HuH-7 (cell line): ENCODE results near the gene ADO.

Source experiments
- DNase-seq: peaks from one replicate; pipeline ENCODE4 v3.0.0; 2011; ENCODE audit warnings: low spot score

ADO gene

DNA sequence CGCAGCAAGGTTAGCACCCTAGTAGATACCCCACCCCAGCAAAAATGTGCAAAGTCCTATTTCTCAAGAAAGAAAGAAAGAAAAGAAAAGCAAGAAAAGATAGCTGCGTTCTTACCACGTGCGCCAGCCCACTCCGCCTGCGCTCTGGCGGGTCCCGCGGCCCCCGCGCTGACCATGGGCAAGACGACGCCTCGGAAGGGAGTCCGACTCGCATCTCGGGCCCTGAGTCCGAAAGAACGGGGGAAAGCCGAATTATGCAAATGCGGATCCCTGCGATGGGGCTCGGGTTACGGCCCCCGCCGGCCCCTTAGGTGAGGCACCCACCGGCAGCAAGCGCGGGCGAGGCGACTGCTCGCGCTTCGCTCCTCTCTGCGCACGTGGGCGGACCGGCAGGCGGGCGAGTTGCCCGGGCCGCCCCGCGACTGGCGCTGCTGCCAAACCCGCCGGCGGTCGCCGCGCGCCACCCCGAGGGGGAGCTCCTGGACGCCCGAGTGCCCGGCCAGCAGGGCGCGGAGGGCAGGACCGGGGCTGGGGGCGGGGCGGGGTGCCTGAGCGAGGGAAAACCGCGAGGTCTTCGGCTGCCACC, 14.0 kb downstream of the ADO start:
- DNase-seq: no peak

DNA sequence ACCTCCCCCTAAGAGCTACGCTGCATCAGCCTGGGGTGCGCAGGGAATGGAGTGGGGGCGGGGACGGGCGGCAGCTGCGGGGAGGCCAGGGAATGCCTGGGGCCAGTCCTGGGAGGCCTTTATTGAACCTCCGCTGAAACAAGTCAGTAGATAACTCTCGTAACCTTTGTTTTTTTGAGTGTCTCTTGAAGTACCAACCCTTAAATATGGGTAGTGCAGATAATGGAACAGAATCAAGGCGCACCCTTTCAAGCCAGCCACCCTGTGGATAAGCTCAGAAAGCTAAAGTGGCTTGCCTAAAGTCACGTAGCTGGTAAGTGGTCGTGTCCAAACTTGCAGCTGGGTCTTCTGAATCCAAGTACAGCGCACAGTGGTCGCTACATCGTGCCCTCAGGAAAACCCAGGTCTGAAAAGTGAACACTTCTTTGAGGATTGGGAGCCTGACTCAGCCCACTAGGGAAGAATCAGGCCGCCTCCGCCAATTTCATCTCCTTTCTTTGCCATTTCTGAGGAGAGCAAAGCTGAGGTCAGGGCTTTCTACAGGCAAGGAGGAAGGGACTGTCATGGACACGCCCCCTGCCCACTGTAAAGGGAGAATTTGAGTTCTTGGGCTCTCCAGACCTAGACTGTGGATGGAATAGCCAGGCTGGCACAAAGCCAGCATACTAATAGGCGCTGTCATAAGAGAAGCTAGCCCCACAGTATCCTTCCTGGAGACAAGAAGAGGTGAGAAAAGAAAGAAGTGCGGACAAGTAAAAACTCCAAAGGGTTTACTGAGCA, 14.8 kb downstream of the ADO start:
- DNase-seq: no peak

DNA sequence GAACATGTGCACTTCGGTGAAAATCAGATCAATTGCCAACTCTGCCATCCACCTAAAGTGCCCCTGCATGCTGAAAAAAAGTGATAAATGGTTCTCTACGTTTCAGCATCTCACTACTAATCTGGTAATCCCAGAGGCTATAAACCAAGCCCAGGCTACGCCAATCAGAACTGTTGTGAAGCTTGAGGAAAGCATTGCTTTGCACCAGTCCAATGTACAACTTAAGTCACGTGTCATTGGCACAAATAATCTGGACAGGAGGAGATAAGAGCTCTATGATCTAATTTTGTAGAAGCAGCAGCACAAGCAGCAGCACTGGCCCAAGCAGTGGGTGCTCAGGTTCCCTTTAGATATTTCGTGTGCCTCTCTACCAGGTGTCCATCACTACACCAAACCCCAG, 16.1 kb downstream of the ADO start:
- DNase-seq: no peak

DNA sequence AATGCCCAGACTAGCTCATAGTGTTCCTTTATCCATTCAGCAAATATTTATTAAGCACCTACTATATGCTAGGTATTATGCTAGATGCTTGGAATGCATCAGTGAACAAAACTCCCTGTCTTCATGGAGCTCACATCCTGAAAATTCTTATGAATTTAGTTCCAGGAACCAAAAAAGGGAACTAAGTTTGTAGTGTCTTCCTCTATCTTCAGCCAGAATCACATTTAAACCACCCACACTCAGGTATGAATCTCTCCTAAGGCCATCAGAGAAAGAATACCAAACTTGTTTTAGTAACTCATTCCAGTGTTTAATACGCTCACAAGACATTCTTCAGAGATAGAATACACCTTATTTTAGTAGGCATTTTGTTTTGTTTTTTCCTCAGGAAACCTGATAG, 21.8 kb downstream of the ADO start:
- DNase-seq: no peak

DNA sequence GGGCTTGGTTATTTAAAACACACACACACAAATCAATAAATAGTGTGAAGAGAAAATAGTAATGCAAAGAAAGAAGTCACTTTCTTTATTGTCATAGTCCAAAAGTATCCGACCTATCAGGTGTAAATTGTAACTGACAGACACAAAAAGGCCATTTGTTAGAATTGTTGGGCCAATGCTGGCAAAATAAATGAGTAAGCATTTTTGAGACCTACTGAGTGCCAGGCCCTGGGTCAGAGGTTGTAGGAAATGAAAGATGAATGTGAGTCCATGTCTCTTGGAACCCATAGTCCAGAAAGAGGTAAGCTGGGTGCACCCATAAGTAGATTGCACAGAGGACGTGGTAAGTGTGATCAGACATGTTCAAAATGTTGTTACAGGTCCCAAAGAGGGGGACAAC, 25.1 kb downstream of the ADO start:
- DNase-seq: no peak

DNA sequence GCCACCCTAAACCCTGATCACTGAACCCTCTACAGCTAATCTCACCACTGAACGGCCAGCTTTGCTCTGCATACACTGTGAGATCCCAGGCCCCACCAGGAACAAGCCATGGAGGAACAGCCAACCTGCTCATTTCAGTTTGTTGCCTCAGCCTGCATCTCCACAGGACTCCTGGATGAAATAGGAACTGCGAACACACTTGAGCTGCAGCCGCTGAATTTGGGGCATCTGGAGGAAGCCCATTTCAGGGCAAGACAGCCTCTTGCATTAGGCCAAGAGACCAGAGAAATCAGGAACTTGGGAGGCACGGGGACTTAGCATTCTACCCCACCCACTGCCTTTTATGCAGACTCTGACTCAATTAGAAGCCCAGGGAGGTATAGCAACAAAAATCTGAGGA, 26.2 kb downstream of the ADO start:
- DNase-seq: no peak

DNA sequence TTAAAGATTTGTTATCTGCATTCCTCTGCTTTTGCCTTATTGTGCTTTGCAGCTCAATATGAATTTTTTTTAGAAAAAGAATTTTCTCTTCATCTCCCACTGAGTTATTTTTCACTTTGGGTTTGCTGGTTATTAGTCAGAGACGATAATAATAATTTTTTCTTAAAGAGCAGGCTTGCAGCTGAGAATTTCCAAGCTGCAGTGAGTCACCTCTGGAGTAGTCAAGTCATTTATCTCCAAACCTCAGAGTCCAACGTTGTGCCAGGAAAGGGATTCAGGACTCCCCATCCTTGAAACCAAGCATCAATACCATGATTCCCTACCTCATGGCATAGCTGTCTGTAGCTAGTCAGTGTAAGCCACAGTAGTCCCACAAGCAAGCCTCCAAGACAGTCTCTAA, 26.8 kb downstream of the ADO start:
- no peak for DNase-seq

DNA sequence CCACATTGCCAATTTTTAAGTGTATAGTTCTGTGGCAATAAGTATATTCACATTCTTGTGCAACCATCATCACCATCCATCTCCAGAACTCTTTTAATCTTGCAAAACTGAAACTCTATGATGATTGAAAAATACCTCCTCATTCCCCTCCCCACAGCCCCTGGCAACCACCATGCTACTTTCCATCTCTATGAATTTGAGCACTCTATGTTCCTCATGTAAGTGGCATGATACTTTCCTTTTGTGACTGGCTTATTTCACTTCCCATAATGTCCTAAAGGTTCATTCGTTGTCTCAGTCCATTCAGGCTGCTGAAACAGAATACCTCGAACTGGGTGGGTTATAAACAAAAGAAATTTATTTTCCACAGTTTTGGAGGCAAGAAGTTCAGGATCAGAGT, 35.1 kb downstream of the ADO start:
- DNase-seq: no peak

DNA sequence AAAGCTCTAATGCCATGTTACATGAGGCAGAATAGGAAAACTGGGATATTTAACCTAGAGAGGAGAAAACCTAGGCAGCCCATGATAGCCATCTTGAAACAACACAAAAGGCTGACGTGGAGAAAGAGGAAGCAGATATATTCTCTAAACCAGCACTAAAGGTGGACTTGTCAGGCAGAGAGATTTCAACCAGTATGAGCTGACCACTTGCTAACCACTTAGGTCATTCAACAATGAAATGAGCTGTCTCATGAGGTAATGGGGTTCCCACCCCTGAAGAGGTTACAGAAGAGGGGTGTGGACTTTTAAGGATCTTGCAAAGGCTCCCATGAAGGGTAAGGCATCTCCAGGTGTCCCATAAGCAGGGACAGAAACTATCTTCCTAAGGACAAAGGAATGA, 38.5 kb downstream of the ADO start:
- no peak for DNase-seq

DNA sequence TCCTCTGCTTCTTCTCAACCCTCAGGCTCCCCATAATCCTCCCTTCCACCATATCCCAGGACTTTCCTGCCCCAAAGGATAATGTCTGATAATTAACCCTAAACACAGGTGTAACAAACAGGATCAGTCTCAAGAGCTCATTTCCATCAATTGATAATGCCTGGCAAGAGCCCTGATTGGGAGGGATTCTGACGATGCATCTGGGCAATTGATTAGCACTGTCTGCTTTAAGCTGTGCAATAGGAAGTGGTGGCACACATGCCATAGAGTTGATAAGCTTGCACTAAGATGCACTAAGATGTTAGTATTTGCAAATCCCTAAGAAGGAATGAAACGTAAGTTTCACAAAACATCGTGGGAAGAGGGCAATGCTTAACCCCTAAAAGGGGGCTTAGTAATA, 39.1 kb downstream of the ADO start:
- no peak for DNase-seq

DNA sequence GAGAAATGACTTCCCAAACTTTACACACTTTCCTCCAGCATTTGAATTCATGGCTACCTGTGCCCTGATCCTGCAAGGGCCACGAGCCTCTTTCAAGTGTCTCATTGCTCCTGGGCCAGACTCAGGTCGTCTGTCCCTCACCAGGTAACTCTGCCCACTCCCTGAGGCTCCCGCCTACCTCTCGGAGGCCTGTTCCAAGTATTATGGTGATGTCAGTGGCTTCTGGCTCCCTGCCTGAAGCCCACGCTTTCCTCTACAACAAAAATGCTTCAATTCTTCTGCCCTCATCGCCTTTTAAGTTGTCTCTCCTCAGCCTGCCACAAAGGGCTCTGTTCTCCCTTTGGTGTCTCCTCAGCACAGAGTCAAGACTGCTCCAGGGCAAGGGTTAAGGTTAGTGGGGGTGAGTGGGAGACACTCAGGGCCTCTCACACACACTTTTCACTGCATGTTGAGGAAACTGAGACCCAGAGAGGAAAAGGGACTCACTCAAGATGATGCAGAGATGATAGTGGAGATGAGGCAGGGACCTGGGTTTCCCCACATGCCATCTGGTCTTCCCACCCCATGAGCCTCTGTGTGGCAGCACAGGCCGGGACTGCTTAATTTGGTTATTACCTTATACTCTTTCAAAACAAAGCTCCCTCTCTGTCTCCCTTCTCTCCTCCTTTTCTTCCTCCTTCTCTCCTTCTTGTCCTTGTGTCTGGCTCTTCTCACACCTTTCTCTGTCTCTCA, 39.9 kb downstream of the ADO start:
- no peak for DNase-seq

DNA sequence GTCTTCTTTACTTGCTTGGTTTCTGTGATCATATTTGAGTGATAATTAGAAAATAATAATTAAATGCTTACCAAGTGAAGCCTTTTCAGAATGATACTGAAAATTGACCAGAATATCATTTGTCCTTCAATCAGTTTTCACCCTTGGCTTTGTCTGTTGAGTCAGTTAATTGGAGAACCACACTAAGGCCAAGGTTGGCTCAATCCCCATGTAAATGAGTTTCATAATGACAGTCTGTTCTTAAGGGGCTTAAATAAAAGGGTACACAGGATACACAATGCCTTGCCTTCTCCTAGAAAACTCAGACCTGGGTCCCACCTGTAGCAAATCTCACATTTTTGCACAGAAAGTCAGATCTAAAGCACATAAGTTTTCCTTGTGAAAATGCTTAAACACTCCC, 42.9 kb downstream of the ADO start:
- no peak for DNase-seq

DNA sequence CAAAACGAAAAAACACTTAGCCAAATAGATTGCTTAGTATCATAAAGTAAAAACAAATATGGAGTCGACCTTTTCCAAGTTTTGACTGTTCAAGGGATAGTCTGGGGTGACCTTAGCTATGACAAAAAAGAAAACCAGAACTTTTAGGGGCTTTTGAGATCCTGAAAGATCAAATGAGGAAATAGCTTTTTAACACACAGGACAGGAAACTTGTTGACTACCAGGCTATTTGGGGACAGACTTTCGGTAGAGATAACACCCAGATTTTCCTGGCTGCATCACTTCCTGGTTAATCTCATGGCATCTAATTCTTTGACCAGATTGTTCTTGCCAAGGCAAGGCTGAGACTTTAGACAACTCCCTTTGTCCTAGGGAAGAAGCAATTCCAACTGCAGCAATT, 46.1 kb downstream of the ADO start:
- no peak for DNase-seq

DNA sequence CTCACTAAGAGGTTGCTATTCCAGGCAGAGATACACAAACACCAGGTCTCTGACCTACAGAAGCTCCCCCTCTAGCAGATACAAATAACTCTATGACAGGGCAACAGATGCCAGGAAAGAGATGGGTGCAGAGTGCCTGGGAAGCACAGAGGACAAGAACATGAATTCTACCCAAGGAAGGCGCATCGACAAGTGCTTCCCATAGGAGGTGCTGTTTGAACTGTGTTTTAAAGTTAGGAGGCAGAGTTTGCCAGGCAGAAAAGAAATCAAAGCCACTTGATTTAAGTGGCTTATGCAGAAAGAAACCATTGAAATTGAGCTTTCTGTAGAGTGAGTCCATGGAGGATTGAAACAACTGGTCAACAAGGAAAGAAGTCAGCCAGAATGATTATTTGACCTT, 46.9 kb downstream of the ADO start:
- no peak for DNase-seq

DNA sequence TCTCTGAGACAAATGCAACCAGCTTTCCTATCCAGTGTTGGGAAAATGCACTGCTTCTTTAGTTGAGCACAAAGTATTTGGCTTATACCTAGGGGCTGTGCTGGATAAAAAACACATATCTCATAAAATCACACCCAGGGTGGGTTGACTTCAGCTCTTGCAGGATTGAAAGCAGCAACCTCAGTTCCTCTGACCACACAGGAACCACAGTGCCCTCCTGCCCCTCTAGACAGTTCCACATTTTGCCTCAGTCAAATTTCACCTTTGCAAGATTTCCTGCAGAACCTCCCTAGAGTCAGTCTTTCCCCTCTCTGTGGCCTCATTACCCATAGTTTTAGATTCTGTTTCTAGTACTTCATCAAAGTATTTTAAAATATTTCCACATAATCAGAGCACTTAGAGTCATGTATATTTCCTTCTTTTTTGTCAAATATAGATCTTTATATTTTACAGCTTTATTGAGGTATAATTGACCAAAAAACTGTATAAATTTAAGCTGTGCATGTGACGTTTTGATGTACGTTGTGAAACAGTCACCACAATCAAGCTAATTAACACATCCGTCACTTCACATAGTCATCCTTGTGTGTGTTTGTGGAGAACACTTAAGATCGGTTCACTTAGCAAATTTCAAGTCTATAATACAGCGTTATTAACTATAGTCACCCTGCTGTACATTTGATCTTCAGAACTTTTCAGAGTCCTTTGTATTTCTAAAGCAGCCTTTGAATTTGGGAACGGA, 48.6 kb downstream of the ADO start:
- no peak for DNase-seq

DNA sequence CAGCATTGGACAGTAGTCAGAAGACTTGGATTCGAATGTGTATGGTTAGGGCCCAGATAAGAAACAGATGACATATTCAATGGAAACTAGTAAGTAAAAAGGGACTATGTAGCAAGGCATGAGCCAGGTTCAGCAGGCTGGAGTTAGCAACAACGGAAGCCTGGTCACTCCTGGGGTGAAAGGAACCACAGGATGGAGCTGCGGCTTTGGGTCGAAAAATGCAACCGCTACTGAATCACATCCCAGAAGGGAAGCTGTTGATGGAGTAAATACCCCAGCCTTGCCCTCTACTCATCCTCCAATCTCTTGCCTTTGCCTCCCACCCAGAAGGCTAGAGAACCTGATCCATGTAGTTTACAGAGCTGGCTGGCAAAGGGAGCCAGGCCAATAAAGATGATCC, 49.2 kb downstream of the ADO start:
- DNase-seq: no peak

DNA sequence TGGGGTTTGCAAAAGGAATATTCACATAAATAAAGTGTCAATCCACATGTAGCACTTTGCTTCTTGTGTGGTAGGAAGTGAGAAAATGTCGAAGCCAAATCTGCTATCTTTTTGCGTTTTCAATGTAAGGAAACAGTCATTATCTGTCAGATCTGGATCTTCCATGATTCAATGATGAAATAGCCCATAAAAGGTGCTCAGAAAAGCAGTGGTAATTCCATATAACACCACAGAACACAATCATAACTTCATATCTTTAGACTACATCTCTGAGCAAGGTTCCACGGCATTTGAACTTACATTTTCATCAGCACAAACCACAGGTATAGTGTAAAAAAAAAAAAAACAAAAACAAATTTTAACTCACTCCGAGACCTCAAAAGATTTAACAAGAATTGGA, 51.5 kb downstream of the ADO start:
- DNase-seq: no peak
